ENCODE measurements around the gene SEPTIN5. TPM values are rescaled to one million over a fixed set of nuclear protein-coding genes. Genes with fewer than 3 reads are reported as not detected.

SEPTIN5 gene
- total RNA-seq, 1 experiment from 2014 or later = 30.7 TPM

DNA sequence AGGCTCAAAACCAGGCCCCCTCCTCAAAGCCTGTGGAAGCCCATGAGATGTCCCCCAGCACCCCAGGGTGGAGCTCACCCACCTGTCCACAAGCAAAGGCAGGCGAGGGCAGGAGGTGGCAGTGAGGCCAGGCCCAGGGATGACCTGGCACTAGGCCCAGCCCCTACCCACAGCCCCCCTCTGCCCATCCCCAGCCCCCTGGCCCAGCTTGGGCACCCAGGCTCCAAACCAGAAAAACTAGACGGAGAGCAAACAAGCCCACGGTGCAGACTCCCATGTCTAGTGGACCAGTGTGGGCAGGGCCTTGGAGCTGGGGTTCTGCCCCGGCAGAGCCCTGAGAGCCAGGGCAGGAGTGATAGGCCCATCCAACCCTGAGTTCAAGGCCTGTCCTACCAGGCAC lies 29.3 kb downstream of the SEPTIN5 start:
- no peaks in the 10 kb centered on the region for H3K27me3 ChIP-seq
- no peak overlapping the region for H3K4me3 ChIP-seq
- no peaks in the 10 kb centered on the region for H3K36me3 ChIP-seq
- H3K9me3 ChIP-seq = no peaks in the 10 kb centered on the region
- DNase-seq = no peak

DNA sequence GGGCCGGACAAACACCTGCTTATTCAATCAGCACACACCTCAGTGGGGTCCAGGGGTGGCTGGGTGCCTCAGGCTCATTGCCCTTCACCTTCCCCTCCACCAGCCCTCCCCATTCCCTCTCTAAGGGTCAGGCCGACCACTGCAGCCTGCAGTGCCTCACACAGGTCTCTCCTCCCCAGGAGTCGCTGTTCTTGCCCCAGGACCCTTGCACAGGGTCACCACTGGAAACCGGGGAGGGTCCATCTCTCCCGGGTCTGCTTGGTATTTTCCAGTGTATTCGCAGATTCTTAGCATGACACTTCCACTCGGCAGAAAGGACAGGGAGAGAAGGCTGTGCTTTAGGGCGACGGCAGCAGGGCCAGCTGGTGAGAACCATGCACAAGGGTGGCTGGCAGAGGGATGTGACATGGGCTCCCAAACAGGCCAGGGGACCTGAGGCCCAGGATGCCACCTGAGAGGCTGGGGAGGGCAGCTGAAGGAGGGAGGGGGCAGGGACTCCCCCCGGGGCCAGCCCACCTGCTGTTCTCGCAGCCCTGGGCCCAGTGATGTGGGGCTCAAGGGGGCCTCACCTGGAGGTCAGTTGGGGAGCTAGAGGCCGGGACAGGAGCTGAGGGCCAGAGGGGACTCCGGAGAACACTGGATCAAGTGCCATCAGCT lies 30.2 kb downstream of the SEPTIN5 start:
- DNase-seq = no peak
- Histone ChIP-seq H3K9me3 (no peaks in the 10 kb centered on the region), H3K27me3 (no peaks in the 10 kb centered on the region), H3K36me3 (no peaks in the 10 kb centered on the region), H3K4me3 (no peak overlapping the region)

GRCh38 chr22:19745155-19746101 lies 31.1 kb downstream of the SEPTIN5 start:
- Histone ChIP-seq H3K27me3 (no peaks in the 10 kb centered on the region), H3K4me3 (no peak overlapping the region)
- peak; percentile 50 for DNase-seq

DNA sequence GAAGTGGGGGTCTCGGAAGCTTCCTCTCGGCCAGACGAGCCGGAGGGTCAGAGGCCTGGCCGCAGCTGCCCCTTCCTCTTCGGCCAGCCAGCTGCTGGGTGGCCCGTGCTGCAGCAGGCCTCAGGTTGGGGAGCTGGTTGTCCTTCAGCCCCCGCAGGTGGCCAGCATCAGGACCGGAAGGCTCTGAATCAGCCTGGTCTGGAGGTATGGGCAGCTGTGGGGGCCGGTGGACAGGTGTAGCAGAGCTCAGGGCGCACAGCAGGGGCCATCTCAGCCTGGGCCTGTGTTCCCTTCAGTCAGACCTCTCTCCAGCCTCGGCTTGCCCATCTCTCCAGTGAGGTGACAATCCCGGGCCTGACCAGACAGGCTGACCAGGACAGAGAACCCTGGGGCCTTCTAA lies 32.4 kb downstream of the SEPTIN5 start:
- no peaks in the 10 kb centered on the region for H3K9me3 ChIP-seq
- no peak overlapping the region for H3K4me3 ChIP-seq
- H3K36me3 ChIP-seq = no peaks in the 10 kb centered on the region
- no peaks in the 10 kb centered on the region for H3K27me3 ChIP-seq
- DNase-seq = no peak

More at GRCh38 chr22:19745155-19746101, 31.1 kb downstream of the SEPTIN5 start:
- no peaks in the 10 kb centered on the region for H3K36me3 ChIP-seq
- no peaks in the 10 kb centered on the region for H3K9me3 ChIP-seq

- Histone ChIP-seq H3K9me3 (no peaks in the 10 kb centered on the region), H3K36me3 (no peaks in the 10 kb centered on the region), H3K4me3 (no peak overlapping the region), H3K27me3 (no peaks in the 10 kb centered on the region)
- no peak for DNase-seq
Measured at GRCh38 chr22:19747551-19747950, 33.2 kb downstream of the SEPTIN5 start.

DNA sequence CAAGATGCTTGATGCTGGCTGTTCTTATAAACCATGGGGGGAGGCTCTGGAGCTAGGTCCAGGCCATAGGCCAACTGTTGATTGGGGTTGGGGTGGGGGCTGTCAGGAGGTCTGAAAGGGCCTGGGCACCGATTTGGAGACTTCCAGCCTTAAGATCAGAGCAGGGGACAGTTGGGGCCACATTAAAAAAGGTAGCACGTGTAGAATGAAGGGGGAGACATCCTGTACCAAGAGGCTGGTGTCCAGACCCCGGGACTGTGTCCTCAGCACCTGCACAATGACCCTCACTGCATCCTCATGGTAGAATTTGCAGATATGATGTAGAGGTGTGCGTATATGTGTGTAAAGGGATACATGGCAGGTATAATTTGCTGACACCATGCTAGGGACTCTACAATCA lies 33.8 kb downstream of the SEPTIN5 start:
- H3K27me3 ChIP-seq = no peaks in the 10 kb centered on the region
- no peaks in the 10 kb centered on the region for H3K9me3 ChIP-seq
- no peaks in the 10 kb centered on the region for H3K36me3 ChIP-seq
- H3K4me3 ChIP-seq = no peak overlapping the region
- no peak for DNase-seq

GRCh38 chr22:19748991-19749664 lies 34.8 kb downstream of the SEPTIN5 start:
- DNase-seq = no peak
- no peaks in the 10 kb centered on the region for H3K27me3 ChIP-seq
- H3K9me3 ChIP-seq = no peaks in the 10 kb centered on the region
- H3K36me3 ChIP-seq = no peaks in the 10 kb centered on the region
- no peak overlapping the region for H3K4me3 ChIP-seq

- no peak for DNase-seq
- H3K9me3 ChIP-seq = no peaks in the 10 kb centered on the region
- no peak overlapping the region for H3K4me3 ChIP-seq
- H3K27me3 ChIP-seq = no peaks in the 10 kb centered on the region
- no peaks in the 10 kb centered on the region for H3K36me3 ChIP-seq
Measured at GRCh38 chr22:19749876-19750275, 35.6 kb downstream of the SEPTIN5 start.

- no peak for DNase-seq
- Histone ChIP-seq H3K9me3 (no peaks in the 10 kb centered on the region), H3K4me3 (no peak overlapping the region), H3K27me3 (no peaks in the 10 kb centered on the region), H3K36me3 (no peaks in the 10 kb centered on the region)
Measured at GRCh38 chr22:19750507-19751490, 36.5 kb downstream of the SEPTIN5 start.

GRCh38 chr22:19751497-19752245 lies 37.4 kb downstream of the SEPTIN5 start:
- DNase-seq = no peak
- Histone ChIP-seq H3K36me3 (no peaks in the 10 kb centered on the region), H3K27me3 (no peaks in the 10 kb centered on the region), H3K9me3 (no peaks in the 10 kb centered on the region), H3K4me3 (no peak overlapping the region)

DNA sequence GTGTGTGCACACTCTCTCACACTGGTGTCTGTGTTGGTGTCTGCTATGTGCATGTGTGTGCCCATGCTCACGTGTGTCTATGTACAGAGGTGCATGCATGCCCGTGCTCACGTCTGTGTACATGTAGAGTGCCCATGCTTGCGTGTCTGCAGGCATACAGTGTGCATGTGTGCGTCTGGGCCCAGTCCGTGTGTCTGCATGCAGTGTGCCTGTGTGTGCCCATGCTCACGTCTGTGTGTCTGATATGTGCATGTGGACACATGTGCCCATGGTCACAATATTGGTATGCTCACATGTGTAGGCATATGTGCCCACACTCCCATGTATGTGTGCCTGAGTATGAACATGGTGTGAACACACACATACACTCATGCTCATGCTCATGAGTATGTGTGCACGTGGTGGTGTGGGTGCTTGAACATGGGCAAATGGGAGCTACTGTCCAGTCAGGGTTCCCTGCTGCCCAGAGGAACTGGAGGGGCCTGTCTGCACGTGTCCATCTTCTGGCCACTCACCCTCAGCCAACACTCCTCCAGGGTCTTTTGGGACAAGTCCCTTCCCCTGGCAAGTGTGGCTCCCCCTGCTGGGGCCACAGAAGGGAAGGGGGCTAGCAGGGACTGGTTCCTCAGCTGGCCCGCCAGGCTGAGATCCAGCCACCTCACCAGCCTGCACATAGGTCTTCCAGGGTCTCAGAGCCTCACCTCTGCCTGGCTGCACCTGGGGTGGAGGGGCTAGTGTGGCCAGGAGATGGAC lies 39.0 kb downstream of the SEPTIN5 start:
- no peaks in the 10 kb centered on the region for H3K36me3 ChIP-seq
- H3K27me3 ChIP-seq = no peaks in the 10 kb centered on the region
- no peak for DNase-seq
- no peaks in the 10 kb centered on the region for H3K9me3 ChIP-seq
- no peak overlapping the region for H3K4me3 ChIP-seq

DNA sequence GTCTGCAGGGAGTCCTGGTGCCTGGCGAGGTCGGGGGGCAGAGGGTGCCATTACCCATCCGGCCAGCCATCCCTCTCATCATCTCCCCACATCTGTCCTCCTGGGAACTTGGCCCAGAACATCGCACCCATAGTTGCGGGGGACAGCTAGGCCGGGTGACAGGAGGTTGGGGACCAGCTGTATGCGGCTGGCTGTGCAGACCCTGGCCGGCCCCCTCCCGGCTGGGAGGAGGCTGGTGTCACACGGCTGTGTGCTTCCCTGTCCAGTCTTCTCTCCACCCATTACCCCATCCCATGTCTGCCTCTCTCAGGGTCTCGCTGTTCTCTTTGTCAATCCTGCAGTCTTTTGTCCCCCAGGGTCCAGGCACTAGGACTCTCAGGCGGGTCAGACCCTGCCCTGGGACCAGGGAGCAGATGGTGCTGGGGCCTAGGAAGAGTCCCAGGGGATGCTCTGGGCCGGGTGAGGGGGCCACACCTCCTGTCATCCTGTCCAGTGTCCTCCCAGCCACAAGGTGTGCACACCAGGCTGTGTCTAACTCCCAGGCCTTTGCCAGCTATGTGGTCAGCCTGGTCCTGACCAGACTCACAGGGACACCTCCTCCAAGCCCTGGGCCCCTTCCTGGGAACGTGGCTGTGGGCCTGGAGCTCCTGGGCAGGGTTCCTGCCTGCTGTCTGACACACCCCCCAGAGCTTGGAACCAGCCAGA lies 39.8 kb downstream of the SEPTIN5 start:
- H3K36me3 ChIP-seq = no peaks in the 10 kb centered on the region
- no peak for DNase-seq
- no peaks in the 10 kb centered on the region for H3K9me3 ChIP-seq
- H3K27me3 ChIP-seq = no peaks in the 10 kb centered on the region
- H3K4me3 ChIP-seq = no peak overlapping the region

DNA sequence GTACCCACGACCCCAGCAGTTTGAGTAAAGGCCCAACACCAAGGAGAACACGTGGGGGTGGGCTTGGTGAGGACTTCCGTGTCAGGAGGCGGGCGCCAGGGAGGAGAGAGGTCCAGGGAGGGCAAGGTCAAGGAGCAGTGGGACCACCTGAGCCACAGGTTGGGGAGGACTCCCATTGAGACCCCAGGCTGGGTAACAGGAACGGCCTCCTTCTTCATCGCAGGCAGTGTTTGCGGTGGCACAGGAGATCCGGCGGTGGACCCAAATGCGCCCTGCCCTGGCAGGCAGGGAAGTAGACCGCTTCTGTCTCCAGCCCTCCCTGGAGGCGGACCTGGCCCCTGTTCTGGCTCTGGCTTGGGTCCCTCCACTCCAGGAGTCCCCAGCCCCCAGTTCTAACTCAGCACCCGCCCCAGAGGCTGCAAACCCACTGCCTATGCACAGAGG lies 40.4 kb downstream of the SEPTIN5 start:
- H3K4me3 ChIP-seq = no peak overlapping the region
- no peak for DNase-seq
- no peaks in the 10 kb centered on the region for H3K36me3 ChIP-seq
- H3K9me3 ChIP-seq = no peaks in the 10 kb centered on the region
- H3K27me3 ChIP-seq = no peaks in the 10 kb centered on the region

- Histone ChIP-seq H3K36me3 (no peaks in the 10 kb centered on the region), H3K4me3 (no peak overlapping the region), H3K9me3 (no peaks in the 10 kb centered on the region), H3K27me3 (no peaks in the 10 kb centered on the region)
- DNase-seq = no peak
Measured at GRCh38 chr22:19755145-19755710, 40.9 kb downstream of the SEPTIN5 start.

Measured in MG63 (cell line).